Mesendoderm (in vitro differentiated cells): ENCODE results near the gene OTOS.

ENCODE experiments used
- DNase-seq: peaks from one replicate; pipeline ENCODE4 v3.0.0; 2013
- H2AK5ac ChIP-seq: 2 replicates; pipeline ENCODE4 v1.6.1; 2013; ENCODE audit warnings: low read length, inconsistent platforms
- H2BK120ac ChIP-seq: 2 replicates; pipeline ENCODE4 v1.6.1; 2013; ENCODE audit warnings: low read depth, mild to moderate bottlenecking, low read length, moderate library complexity, mixed read lengths
- H2BK15ac ChIP-seq: replicated peaks from 2 replicates; pipeline ENCODE4 v1.6.1; 2013; ENCODE audit warnings: low read depth, mild to moderate bottlenecking, moderate library complexity
- H2BK5ac ChIP-seq: 2 replicates; pipeline ENCODE4 v1.6.1; 2013; ENCODE audit warnings: low read length, inconsistent platforms
- H3K18ac ChIP-seq: 2 replicates; pipeline ENCODE4 v1.6.1; 2013; ENCODE audit warnings: mild to moderate bottlenecking, low read length, mixed read lengths
- H3K23ac ChIP-seq: one replicate; pipeline ENCODE4 v1.6.1; 2013; ENCODE audit warnings: low read length
- H3K27ac ChIP-seq: 2 replicates; pipeline ENCODE4 v1.5.1; 2013; ENCODE audit warnings: low read depth, mild to moderate bottlenecking, inconsistent platforms, low read length, moderate library complexity
- H3K27me3 ChIP-seq: 2 replicates; pipeline ENCODE4 v1.6.1; 2013; ENCODE audit warnings: low read length, control low read depth, mild to moderate bottlenecking, inconsistent platforms; ENCODE audit not compliant: insufficient read depth, poor library complexity
- H3K36me3 ChIP-seq: 2 replicates; pipeline ENCODE4 v1.6.1; 2013; ENCODE audit warnings: low read length, inconsistent platforms; ENCODE audit not compliant: control insufficient read depth, insufficient read depth
- H3K4ac ChIP-seq: one replicate; pipeline ENCODE4 v1.6.1; 2013; ENCODE audit warnings: low read depth, mild to moderate bottlenecking, low read length, moderate library complexity
- H3K4me1 ChIP-seq: 2 replicates; pipeline ENCODE4 v1.6.1; 2013; ENCODE audit warnings: low read depth, low read length, inconsistent platforms; ENCODE audit not compliant: control insufficient read depth
- H3K4me2 ChIP-seq: 2 replicates; pipeline ENCODE4 v1.6.1; 2013; ENCODE audit warnings: low read length
- H3K4me3 ChIP-seq: 2 replicates; pipeline ENCODE4 v1.5.1; 2013; ENCODE audit warnings: mild to moderate bottlenecking, low read length
- H3K56ac ChIP-seq: one replicate; pipeline ENCODE4 v1.6.1; 2013; ENCODE audit warnings: low read length
- H3K79me1 ChIP-seq: 2 replicates; pipeline ENCODE4 v1.6.1; 2013; ENCODE audit warnings: low read length, inconsistent platforms
- H3K79me2 ChIP-seq: 2 replicates; pipeline ENCODE4 v1.6.1; 2013; ENCODE audit warnings: mild to moderate bottlenecking, low read length; ENCODE audit not compliant: control insufficient read depth, insufficient read depth
- H3K9ac ChIP-seq: 2 replicates; pipeline ENCODE4 v1.6.1; 2013; ENCODE audit warnings: low read length, inconsistent platforms
- H4K5ac ChIP-seq: one replicate; pipeline ENCODE4 v1.6.1; 2013; ENCODE audit warnings: low read length
- H4K8ac ChIP-seq: one replicate; pipeline ENCODE4 v1.6.1; 2013; ENCODE audit warnings: low read depth, mild to moderate bottlenecking, control low read depth, low read length, moderate library complexity
- WGBS: extraction: QIAGEN DNeasy Blood & Tissue Kit; methylation state at CpG from one replicate; pipeline ENCODE4 v1.1.7; 2013; ENCODE audit warnings: low lambda C conversion rate, missing lambda C conversion rate; ENCODE audit not compliant: insufficient coverage; ENCODE audit errors: extremely low coverage; 5-methylcytosine and 5-hydroxymethylcytosine counted together

The OTOS gene

GRCh38 chr2:240147911-240148587, 7.6 kb upstream of the OTOS start:
- no peak overlapping the region for H4K5ac ChIP-seq
- H2BK15ac ChIP-seq, result no peak overlapping the region
- no peak overlapping the region for H3K4ac ChIP-seq
- no peak overlapping the region for H2BK120ac ChIP-seq
- H3K4me2 ChIP-seq, result no peak overlapping the region
- H3K9ac ChIP-seq, result no peak overlapping the region
- no peaks in the 10 kb centered on the region for H3K36me3 ChIP-seq
- WGBS, result no CpG with 5 or more reads among the region's 20 CpGs
- H3K56ac ChIP-seq, result no peak overlapping the region
- H3K79me1 ChIP-seq, result no peaks in the 10 kb centered on the region
- no peak overlapping the region for H3K18ac ChIP-seq
- H2AK5ac ChIP-seq, result no peak overlapping the region
- DNase-seq, result no peak
- H3K27ac ChIP-seq, result no peak overlapping the region
- no peak overlapping the region for H2BK5ac ChIP-seq
- H3K79me2 ChIP-seq, result no peaks in the 10 kb centered on the region
- no peak overlapping the region for H3K23ac ChIP-seq
- no peak overlapping the region for H3K4me3 ChIP-seq
- no peak overlapping the region for H4K8ac ChIP-seq
- no peaks in the 10 kb centered on the region for H3K27me3 ChIP-seq
- no peaks in the 10 kb centered on the region for H3K4me1 ChIP-seq

DNA sequence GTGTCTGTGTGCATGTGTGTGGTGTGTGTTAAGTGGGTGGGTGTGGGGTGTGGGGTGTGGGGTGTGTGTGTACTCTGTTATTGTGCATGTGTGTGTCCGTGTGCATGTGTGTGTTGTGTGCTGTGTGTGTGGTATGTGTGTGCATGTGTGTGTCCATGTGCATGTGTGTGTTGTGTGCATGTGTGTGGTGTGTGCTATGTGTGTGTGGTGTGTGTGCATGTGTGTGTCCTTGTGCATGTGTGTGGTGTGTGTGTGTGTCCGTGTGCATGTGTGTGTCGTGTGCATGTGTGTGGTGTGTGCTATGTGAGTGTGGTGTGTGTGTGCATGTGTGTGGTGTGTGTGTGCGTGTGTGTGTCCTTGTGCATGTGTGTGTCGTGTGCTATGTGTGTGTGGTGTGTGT, 6.9 kb upstream of the OTOS start:
- no peaks in the 10 kb centered on the region for H3K27me3 ChIP-seq
- H2BK15ac ChIP-seq, result no peak overlapping the region
- no peak overlapping the region for H3K4ac ChIP-seq
- H4K5ac ChIP-seq, result no peak overlapping the region
- H3K9ac ChIP-seq, result no peak overlapping the region
- no peak overlapping the region for H2BK5ac ChIP-seq
- no CpG with 5 or more reads among the region's 5 CpGs for WGBS
- no peak overlapping the region for H2BK120ac ChIP-seq
- no peaks in the 10 kb centered on the region for H3K79me1 ChIP-seq
- H4K8ac ChIP-seq, result no peak overlapping the region
- no peak overlapping the region for H3K56ac ChIP-seq
- H3K27ac ChIP-seq, result no peak overlapping the region
- H3K79me2 ChIP-seq, result no peaks in the 10 kb centered on the region
- H3K4me1 ChIP-seq, result no peaks in the 10 kb centered on the region
- DNase-seq, result no peak
- H3K18ac ChIP-seq, result no peak overlapping the region
- no peak overlapping the region for H3K23ac ChIP-seq
- H2AK5ac ChIP-seq, result no peak overlapping the region
- H3K4me3 ChIP-seq, result no peak overlapping the region
- no peaks in the 10 kb centered on the region for H3K36me3 ChIP-seq
- H3K4me2 ChIP-seq, result no peak overlapping the region

- no peak overlapping the region for H3K18ac ChIP-seq
- H3K79me2 ChIP-seq, result no peaks in the 10 kb centered on the region
- H3K56ac ChIP-seq, result no peak overlapping the region
- H3K23ac ChIP-seq, result no peak overlapping the region
- H3K27ac ChIP-seq, result no peak overlapping the region
- no peak for DNase-seq
- no peaks in the 10 kb centered on the region for H3K27me3 ChIP-seq
- no peak overlapping the region for H2AK5ac ChIP-seq
- H3K4me1 ChIP-seq, result no peaks in the 10 kb centered on the region
- H4K5ac ChIP-seq, result no peak overlapping the region
- H2BK5ac ChIP-seq, result no peak overlapping the region
- no peak overlapping the region for H2BK15ac ChIP-seq
- H3K9ac ChIP-seq, result no peak overlapping the region
- no peak overlapping the region for H3K4ac ChIP-seq
- no peak overlapping the region for H3K4me3 ChIP-seq
- H3K79me1 ChIP-seq, result no peaks in the 10 kb centered on the region
- no peak overlapping the region for H3K4me2 ChIP-seq
- H3K36me3 ChIP-seq, result no peaks in the 10 kb centered on the region
- no peak overlapping the region for H2BK120ac ChIP-seq
- WGBS, result no CpG with 5 or more reads among the region's 12 CpGs
- no peak overlapping the region for H4K8ac ChIP-seq
Observed at GRCh38 chr2:240146627-240147278, 6.3 kb upstream of the OTOS start.

DNA sequence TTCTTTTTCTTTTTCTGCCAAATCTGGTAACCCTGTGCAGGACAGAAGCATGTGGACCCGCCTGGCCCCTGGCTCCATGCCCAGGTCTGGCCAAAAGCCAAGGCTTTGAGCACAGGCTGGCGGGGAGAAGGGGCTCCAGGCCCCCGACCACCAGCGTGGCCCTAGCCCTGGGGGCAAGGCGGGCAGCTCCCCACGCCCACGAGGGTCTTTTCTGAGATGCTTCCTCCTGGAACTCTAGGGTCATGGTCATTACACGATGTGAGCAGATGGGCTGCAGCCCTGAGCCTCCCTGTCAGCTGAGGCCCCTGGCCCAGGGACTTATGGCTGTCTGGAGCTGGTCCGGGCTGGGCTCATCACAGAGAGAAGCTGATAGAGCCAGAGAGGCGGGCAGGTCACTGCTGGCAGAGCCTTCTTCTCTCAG, 5.7 kb upstream of the OTOS start:
- Histone ChIP-seq H3K9ac (no peak overlapping the region), H3K18ac (no peak overlapping the region), H2AK5ac (no peak overlapping the region), H3K79me2 (no peaks in the 10 kb centered on the region), H2BK120ac (no peak overlapping the region), H3K4ac (no peak overlapping the region), H3K4me3 (no peak overlapping the region), H4K5ac (no peak overlapping the region), H3K36me3 (no peaks in the 10 kb centered on the region), H2BK15ac (no peak overlapping the region), H3K4me1 (no peaks in the 10 kb centered on the region), H3K27ac (no peak overlapping the region), H3K27me3 (no peaks in the 10 kb centered on the region), H2BK5ac (no peak overlapping the region), H3K79me1 (no peaks in the 10 kb centered on the region), H3K4me2 (no peak overlapping the region), H3K56ac (no peak overlapping the region), H3K23ac (no peak overlapping the region), H4K8ac (no peak overlapping the region)
- no peak for DNase-seq
- no CpG with 5 or more reads among the region's 10 CpGs for WGBS

GRCh38 chr2:240145461-240145860, 5.0 kb upstream of the OTOS start:
- Histone ChIP-seq H3K27me3 (no peaks in the 10 kb centered on the region), H3K4ac (no peak overlapping the region), H3K18ac (no peak overlapping the region), H3K79me1 (no peaks in the 10 kb centered on the region), H4K8ac (no peak overlapping the region), H3K4me2 (no peak overlapping the region), H2AK5ac (no peak overlapping the region), H3K27ac (no peak overlapping the region), H2BK15ac (no peak overlapping the region), H2BK120ac (no peak overlapping the region), H3K9ac (no peak overlapping the region), H3K4me3 (no peak overlapping the region), H3K79me2 (no peaks in the 10 kb centered on the region), H3K23ac (no peak overlapping the region), H3K56ac (no peak overlapping the region), H3K4me1 (no peaks in the 10 kb centered on the region), H2BK5ac (no peak overlapping the region), H4K5ac (no peak overlapping the region), H3K36me3 (no peaks in the 10 kb centered on the region)
- WGBS, result no CpG with 5 or more reads among the region's 13 CpGs
- no peak for DNase-seq
